Liver (tissue), 3 donors: ENCODE results near the gene HSF2BP.

Experiments
- ATF3 ChIP-seq: IDR thresholded peaks from 2 replicates; pipeline ENCODE4 v1.6.1; 2016; ENCODE audit warnings: antibody characterized with exemption
- CTCF ChIP-seq: fragments of 150-350 bp; IDR thresholded peaks from 2 replicates; pipeline ENCODE4 v1.5.1; 2017; ENCODE audit warnings: improper control_type of control experiment, low read depth, low read length; ENCODE audit not compliant: missing input control
- EGR1 ChIP-seq, 2 donors: IDR thresholded peaks; 2 replicates each; pipeline ENCODE4 v1.6.1; 2016 to 2018; ENCODE audit warnings: antibody characterized with exemption in 2 of 2, low read depth in 2 of 2
- FOXA2 ChIP-seq: IDR thresholded peaks from 2 replicates; pipeline ENCODE4 v1.6.1; 2016; ENCODE audit warnings: antibody characterized with exemption
- REST ChIP-seq: IDR thresholded peaks from 2 replicates; pipeline ENCODE4 v1.6.1; 2016; ENCODE audit warnings: antibody characterized with exemption, mild to moderate bottlenecking
- donor health status: healthy.
- donor health status: healthy.

- no peak for TF ChIP-seq EGR1 (IDR thresholded peaks at IDR 0.05; ENCODE audit: low read depth in 2 of 2)
- no peak for TF ChIP-seq CTCF
- no peak for TF ChIP-seq FOXA2
- TF ChIP-seq ATF3 = no peak
- no peak for TF ChIP-seq REST
These were observed 58.5 kb downstream of the HSF2BP start for GRCh38 chr21:43600642-43601402.
